Measurements from ENCODE around the gene PGAP6. TPM values are rescaled to one million over a fixed set of nuclear protein-coding genes. Genes with fewer than 3 reads are reported as not detected.

The PGAP6 gene
- total and polyA plus RNA-seq, 9 of the 15 experiments (the other 6 are each of a cell fraction or from before 2014, with no cell fraction given): 0.45 to 50.2 (median 39.3) TPM

- TF ChIP-seq, protein P1, sequence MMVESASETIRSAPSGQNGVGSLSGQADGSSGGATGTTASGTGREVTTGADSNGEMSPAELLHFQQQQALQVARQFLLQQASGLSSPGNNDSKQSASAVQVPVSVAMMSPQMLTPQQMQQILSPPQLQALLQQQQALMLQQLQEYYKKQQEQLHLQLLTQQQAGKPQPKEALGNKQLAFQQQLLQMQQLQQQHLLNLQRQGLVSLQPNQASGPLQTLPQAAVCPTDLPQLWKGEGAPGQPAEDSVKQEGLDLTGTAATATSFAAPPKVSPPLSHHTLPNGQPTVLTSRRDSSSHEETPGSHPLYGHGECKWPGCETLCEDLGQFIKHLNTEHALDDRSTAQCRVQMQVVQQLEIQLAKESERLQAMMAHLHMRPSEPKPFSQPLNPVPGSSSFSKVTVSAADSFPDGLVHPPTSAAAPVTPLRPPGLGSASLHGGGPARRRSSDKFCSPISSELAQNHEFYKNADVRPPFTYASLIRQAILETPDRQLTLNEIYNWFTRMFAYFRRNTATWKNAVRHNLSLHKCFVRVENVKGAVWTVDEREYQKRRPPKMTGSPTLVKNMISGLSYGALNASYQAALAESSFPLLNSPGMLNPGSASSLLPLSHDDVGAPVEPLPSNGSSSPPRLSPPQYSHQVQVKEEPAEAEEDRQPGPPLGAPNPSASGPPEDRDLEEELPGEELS (CRISPR knock-in tag; IDR thresholded peaks at IDR 0.05; ENCODE audit: borderline replicate concordance): no peak
- TF ChIP-seq RHOXF2B (CRISPR knock-in tag; conservative IDR thresholded peaks at IDR 0.05): no peak
- no peak for TF ChIP-seq CC2D1A (IDR thresholded peaks at IDR 0.05)
- TF ChIP-seq, protein P2, sequence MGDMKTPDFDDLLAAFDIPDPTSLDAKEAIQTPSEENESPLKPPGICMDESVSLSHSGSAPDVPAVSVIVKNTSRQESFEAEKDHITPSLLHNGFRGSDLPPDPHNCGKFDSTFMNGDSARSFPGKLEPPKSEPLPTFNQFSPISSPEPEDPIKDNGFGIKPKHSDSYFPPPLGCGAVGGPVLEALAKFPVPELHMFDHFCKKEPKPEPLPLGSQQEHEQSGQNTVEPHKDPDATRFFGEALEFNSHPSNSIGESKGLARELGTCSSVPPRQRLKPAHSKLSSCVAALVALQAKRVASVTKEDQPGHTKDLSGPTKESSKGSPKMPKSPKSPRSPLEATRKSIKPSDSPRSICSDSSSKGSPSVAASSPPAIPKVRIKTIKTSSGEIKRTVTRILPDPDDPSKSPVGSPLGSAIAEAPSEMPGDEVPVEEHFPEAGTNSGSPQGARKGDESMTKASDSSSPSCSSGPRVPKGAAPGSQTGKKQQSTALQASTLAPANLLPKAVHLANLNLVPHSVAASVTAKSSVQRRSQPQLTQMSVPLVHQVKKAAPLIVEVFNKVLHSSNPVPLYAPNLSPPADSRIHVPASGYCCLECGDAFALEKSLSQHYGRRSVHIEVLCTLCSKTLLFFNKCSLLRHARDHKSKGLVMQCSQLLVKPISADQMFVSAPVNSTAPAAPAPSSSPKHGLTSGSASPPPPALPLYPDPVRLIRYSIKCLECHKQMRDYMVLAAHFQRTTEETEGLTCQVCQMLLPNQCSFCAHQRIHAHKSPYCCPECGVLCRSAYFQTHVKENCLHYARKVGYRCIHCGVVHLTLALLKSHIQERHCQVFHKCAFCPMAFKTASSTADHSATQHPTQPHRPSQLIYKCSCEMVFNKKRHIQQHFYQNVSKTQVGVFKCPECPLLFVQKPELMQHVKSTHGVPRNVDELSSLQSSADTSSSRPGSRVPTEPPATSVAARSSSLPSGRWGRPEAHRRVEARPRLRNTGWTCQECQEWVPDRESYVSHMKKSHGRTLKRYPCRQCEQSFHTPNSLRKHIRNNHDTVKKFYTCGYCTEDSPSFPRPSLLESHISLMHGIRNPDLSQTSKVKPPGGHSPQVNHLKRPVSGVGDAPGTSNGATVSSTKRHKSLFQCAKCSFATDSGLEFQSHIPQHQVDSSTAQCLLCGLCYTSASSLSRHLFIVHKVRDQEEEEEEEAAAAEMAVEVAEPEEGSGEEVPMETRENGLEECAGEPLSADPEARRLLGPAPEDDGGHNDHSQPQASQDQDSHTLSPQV (IDR thresholded peaks at IDR 0.05): peak; percentile 30; the same call in 1 of the 2 replicates
- no peak for TF ChIP-seq CHD1 (IDR thresholded peaks at IDR 0.05; ENCODE audit: low read length)
- TF ChIP-seq RBM22 (IDR thresholded peaks at IDR 0.05; ENCODE audit: low read depth, low read length, poor library complexity, severe bottlenecking): no peak
- TF ChIP-seq ESRRB (CRISPR knock-in tag; IDR thresholded peaks at IDR 0.05; ENCODE audit: borderline replicate concordance): no peak
- TF ChIP-seq TARDBP (IDR thresholded peaks at IDR 0.05): no peak
- 0 out of 6 replicates have a peak, but pooled peaks of 1 of the 3 experiments have one; percentile 14 for TF ChIP-seq CTCF (IDR thresholded peaks at IDR 0.05 in 2 of 3, conservative IDR thresholded peaks at IDR 0.05 in 1 of 3; ENCODE audit: insufficient read depth in 2 of 3, low read depth in 1 of 3, low read length in 3 of 3)
- TF ChIP-seq BCOR (IDR thresholded peaks at IDR 0.05): peak; percentile 89
- TF ChIP-seq CBFA2T3 (IDR thresholded peaks at IDR 0.05): peak; percentile 22; the same call in 1 of the 2 replicates
- TF ChIP-seq, protein P3, sequence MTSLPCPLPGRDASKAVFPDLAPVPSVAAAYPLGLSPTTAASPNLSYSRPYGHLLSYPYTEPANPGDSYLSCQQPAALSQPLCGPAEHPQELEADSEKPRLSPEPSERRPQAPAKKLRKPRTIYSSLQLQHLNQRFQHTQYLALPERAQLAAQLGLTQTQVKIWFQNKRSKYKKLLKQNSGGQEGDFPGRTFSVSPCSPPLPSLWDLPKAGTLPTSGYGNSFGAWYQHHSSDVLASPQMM (CRISPR knock-in tag; IDR thresholded peaks at IDR 0.05): no peak
- TF ChIP-seq, protein P4, sequence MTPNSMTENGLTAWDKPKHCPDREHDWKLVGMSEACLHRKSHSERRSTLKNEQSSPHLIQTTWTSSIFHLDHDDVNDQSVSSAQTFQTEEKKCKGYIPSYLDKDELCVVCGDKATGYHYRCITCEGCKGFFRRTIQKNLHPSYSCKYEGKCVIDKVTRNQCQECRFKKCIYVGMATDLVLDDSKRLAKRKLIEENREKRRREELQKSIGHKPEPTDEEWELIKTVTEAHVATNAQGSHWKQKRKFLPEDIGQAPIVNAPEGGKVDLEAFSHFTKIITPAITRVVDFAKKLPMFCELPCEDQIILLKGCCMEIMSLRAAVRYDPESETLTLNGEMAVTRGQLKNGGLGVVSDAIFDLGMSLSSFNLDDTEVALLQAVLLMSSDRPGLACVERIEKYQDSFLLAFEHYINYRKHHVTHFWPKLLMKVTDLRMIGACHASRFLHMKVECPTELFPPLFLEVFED (CRISPR knock-in tag; conservative IDR thresholded peaks at IDR 0.05): no peak
- no peak for TF ChIP-seq ETS2 (tag; IDR thresholded peaks at IDR 0.05; ENCODE audit: borderline replicate concordance, poor library complexity, severe bottlenecking)
- no peak for TF ChIP-seq PTBP1 (IDR thresholded peaks at IDR 0.05; ENCODE audit: low read depth, low read length)
- TF ChIP-seq EWSR1 (IDR thresholded peaks at IDR 0.05; ENCODE audit: borderline replicate concordance, low read depth, partially characterized antibody): no peak
Observed at GRCh38 chr16:364595-365491, 16.9 kb downstream of the PGAP6 start (continued).

Measured in K562 (cell line).